WTC11 (cell line): Measurements from ENCODE around the gene PDIA2.

Source experiments
- CBFB ChIP-seq: sonication (generic); formaldehyde crosslinking; IDR thresholded peaks from 2 replicates; pipeline ENCODE4 v1.8.1; 2022; ENCODE audit warnings: mild to moderate bottlenecking, low read depth, missing genetic modification reagents
- ELF4 ChIP-seq: sonication (generic); formaldehyde crosslinking; IDR thresholded peaks from 2 replicates; pipeline ENCODE4 v1.8.1; 2022; ENCODE audit warnings: low read depth, mild to moderate bottlenecking, moderate library complexity, missing genetic modification reagents
- IRF2 ChIP-seq: sonication (generic); formaldehyde crosslinking; IDR thresholded peaks from 2 replicates; pipeline ENCODE4 v1.8.0; 2022; ENCODE audit warnings: low read depth, missing genetic modification reagents, borderline replicate concordance

- TF ChIP-seq ELF4 (no peak), CBFB (CRISPR knock-in tag) (no peak), IRF2 (CRISPR knock-in tag) (no peak)
These were observed 2.4 kb downstream of the PDIA2 start for GRCh38 chr16:285146-286055.
